22Rv1 (cell line): ENCODE results near the gene C8B.

ENCODE experiments used
- H3K27ac ChIP-seq: fragments of 450-650 bp; 2 replicates; pipeline ENCODE4 v1.5.1; 2017
- ZFX ChIP-seq: fragments of 450-650 bp; IDR thresholded peaks from 2 replicates; pipeline ENCODE4 v1.6.1; 2017; ENCODE audit warnings: antibody characterized with exemption, borderline replicate concordance
- TF ChIP-seq, protein P1 (sequence below): fragments of 450-650 bp; IDR thresholded peaks from 2 replicates; pipeline ENCODE4 v1.5.1; 2017; ENCODE audit warnings: mild to moderate bottlenecking

Gene C8B

DNA sequence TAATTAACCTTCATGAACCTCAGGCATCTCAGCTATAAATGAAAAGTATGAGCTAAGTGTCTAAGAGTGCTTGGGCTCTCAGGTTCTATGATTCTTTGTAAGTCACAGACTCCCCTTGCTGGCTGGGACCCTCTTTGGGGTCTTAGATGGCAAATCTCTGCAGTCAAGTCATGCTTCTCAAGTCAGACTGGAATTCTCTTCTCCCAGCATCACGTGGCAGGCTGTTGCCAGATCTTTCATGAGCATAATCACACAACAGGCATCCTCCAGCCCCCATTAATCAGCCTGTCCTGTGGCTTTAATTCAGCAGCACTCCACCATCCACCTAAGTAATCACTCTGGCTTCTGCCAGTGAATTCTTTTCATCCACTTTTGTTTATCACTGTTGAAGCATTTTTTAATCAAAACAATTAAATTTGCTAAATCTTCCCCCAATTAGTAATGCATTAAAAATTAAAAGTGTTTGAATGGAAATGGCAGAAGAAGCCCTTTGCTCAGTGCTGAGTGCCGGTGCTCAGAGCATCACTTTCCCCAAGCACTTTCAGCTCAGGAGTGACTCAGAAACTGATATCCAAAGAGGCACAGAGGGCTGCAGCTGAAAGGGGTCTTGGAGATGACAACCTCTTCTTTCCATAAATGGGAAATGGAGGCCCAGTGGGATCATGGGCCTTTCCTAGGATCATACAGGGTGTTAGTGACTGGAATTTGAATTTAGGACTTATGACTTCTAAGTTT lies 61.0 kb downstream of the C8B start:
- H3K27ac ChIP-seq = no peak overlapping the region
- TF ChIP-seq, protein P1, sequence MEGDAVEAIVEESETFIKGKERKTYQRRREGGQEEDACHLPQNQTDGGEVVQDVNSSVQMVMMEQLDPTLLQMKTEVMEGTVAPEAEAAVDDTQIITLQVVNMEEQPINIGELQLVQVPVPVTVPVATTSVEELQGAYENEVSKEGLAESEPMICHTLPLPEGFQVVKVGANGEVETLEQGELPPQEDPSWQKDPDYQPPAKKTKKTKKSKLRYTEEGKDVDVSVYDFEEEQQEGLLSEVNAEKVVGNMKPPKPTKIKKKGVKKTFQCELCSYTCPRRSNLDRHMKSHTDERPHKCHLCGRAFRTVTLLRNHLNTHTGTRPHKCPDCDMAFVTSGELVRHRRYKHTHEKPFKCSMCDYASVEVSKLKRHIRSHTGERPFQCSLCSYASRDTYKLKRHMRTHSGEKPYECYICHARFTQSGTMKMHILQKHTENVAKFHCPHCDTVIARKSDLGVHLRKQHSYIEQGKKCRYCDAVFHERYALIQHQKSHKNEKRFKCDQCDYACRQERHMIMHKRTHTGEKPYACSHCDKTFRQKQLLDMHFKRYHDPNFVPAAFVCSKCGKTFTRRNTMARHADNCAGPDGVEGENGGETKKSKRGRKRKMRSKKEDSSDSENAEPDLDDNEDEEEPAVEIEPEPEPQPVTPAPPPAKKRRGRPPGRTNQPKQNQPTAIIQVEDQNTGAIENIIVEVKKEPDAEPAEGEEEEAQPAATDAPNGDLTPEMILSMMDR = no peak
- TF ChIP-seq ZFX = no peak

DNA sequence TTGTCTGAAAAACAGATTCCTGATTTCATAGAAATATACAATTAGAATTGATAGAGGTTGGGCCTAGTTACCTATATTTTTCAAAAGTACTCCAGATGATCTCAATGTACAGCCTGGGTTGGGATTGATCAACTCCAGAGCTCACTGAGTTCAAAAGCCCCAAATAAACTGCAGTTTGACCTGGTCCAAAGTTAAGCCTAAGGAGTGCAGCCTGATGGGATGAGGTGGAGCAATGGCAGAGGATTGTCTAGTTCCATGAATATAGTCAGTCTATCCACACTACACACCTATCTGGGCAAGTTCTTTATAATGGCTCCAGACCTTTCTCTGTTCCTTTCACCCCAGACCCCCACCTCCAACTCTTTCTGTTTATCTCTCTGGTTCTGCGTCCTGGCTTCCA lies 62.0 kb downstream of the C8B start:
- TF ChIP-seq, protein P1 = no peak
- TF ChIP-seq ZFX = no peak
- H3K27ac ChIP-seq = no peak overlapping the region

DNA sequence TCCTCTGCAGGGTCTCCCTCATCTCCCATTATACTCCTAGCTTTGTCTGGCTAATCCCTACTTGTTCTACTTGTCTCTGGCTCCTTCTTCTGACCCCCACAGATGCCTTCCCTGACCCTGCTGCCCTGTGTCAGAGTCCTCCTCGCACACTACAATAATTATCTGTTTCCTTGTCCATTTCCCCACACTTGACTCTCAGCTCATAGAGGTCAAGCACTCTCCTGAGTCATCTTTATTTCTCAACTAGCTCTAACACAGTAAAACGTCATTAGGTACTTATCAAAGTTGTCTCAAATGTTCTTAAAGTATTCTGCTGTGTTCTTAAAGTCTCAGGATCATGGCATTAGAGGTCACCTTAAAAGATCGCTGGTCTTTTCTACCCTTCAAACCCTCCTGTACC lies 64.1 kb downstream of the C8B start:
- H3K27ac ChIP-seq = no peak overlapping the region
- no peak for TF ChIP-seq ZFX
- TF ChIP-seq, protein P1 = no peak

DNA sequence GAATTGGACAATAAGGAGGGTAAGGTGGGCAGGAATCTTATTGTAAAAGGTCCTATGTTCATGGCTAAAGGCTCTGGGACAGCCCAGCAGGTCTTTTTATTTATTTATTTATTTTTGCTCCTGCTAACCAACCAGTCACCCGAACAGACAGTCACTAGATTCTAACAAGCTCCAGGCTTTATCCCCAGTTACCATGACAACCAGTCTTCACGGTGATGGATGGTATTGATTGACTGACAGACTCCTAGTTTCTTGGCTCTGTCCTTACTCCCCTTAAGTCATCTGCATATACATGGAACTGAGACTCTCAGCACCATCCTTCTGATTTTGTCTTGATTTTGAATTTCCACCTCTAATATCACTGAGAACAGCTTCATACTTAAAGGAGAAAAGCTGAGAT lies 66.9 kb downstream of the C8B start:
- no peak overlapping the region for H3K27ac ChIP-seq
- TF ChIP-seq ZFX = no peak
- TF ChIP-seq, protein P1 = no peak

DNA sequence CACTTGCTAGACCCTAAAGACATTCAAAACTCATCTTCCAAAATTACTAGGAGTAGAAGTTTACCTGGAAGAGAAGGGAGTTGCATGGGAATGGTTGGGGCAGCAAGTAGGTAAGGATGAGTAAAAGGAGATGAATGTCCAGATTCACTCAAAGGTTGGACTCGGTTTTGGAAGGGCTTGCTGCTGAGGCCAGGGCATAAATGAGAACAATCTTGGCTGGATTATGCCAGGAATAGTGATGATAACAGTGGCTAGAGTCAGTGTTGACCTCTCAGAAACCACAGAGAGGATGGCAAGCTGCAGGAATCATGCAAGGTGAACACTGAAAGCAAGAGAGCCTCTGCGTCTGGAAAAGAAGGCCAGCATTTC lies 67.8 kb downstream of the C8B start:
- no peak overlapping the region for H3K27ac ChIP-seq
- TF ChIP-seq ZFX = no peak
- TF ChIP-seq, protein P1 = no peak

DNA sequence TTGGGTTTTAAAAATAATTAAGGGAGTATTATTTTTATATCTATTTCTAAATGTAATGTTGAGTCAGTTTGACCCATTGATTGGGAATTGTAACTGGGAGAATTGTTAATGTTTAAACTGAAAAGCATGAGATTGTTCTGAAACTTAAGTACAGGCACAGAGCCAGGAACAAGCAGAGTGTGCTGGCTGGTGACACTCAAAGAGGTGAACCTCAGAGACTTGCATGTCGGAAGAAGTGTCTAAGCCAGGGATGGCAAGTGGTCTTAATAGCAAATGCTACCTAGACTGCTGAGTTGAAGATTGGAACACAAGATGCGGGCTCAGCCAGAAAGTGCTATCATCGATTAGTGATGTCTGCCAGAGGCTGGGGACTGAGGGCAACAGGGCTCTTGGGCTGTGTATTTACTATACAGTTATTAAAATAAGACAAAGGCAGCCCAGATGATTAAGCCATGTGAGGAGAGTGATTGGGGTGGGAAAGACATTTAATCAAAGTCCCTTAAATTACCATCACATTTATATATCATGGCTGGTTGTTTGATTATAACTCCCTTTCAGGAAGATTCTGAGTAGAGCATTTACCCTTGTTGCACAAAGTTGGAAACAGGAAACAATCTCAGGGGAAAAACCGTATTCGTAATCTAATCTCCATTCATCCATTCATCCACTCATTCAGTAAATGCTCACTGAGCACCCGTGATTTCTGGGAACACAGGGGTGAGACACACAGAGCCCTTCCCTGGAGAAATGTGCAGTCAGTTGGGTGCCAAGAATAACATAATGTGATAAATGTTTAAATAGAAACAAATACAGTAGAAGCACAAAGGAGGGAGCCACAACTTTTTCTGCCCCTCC lies 68.4 kb downstream of the C8B start:
- TF ChIP-seq, protein P1 = no peak
- TF ChIP-seq ZFX = no peak
- H3K27ac ChIP-seq = no peak overlapping the region

DNA sequence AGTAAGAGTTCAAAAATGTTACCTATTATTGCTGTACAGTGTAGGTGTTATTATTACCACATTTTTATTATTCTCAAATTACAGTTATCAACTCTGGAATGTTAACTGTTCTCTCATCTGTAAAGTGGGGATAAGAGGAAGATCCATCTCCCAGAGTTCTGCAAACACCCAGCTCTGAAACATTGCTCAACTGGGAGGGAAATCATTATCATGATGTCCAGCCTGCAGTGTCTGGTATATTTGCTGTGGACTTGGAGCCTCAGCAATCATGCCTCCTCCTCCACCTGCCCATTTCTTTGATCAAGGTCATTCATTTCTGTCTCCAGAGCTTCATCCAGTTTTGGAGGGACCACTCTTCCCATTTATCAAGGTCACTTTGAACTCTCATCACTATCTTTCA lies 71.8 kb downstream of the C8B start:
- no peak for TF ChIP-seq ZFX
- TF ChIP-seq, protein P1 = no peak
- H3K27ac ChIP-seq = no peak overlapping the region
